ENCODE data around the gene MBNL1.

MBNL1 gene

GRCh38 chr3:152350139-152350538, 81.4 kb downstream of the MBNL1 start:
- in situ Hi-C loops (cut with MboI; ENCODE audit: low sequenced_read_pairs, unreplicated experiment) = no loop called here
- DNase-seq (ENCODE audit: low spot score) = no peak
- no peak for TF ChIP-seq CTCF (IDR thresholded peaks at IDR 0.05; ENCODE audit: borderline replicate concordance, control extremely low read depth, extremely low read depth, insufficient read depth, missing control alignments)

DNA sequence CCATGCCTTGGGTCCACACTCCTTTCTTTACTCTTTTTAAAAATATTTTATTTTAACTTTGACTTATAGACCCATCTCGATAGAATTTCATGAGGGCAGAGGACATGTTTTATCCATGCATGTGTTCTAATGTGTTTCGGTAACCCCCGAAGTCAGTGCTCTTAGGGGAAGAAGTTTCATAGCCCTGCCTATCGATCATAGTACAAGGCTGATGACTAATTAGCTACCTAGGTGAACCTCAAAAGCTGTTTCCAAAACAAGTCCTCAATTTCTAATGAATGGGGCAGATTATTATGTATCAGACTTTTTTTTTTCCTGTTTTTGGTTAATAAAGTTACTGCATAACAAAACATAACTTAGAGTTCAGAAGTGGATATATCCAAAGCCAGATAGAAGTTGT, 82.0 kb downstream of the MBNL1 start:
- in situ Hi-C loops (cut with MboI; ENCODE audit: low sequenced_read_pairs, unreplicated experiment) = no loop called here
- TF ChIP-seq CTCF (IDR thresholded peaks at IDR 0.05; ENCODE audit: borderline replicate concordance, control extremely low read depth, extremely low read depth, insufficient read depth, missing control alignments) = no peak
- no peak for DNase-seq (ENCODE audit: low spot score)

DNA sequence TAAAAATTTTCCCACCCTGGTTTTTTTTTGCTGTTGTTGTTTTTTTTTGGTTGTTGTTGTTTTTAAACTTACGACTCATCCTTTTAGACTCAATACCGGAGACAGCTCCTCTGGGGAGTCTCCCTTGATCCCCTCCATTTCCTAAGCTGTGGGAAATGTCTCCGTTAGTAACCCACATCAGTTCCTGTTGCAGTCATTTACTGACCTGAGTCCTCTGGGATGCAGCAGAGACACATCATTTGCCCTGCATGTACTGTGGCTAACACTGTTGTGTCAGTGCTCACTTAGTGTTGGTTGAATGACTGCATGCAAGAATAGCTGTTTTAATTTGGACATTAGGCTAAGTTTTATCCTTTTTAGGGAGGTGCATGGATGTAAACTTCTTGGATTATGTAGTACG, 83.8 kb downstream of the MBNL1 start:
- no peak for DNase-seq (ENCODE audit: low spot score)
- TF ChIP-seq CTCF (IDR thresholded peaks at IDR 0.05; ENCODE audit: borderline replicate concordance, control extremely low read depth, extremely low read depth, insufficient read depth, missing control alignments) = no peak
- in situ Hi-C loops (cut with MboI; ENCODE audit: low sequenced_read_pairs, unreplicated experiment) = no loop called here

GRCh38 chr3:152353578-152353977, 84.8 kb downstream of the MBNL1 start:
- DNase-seq (ENCODE audit: low spot score) = no peak
- in situ Hi-C loops (cut with MboI; ENCODE audit: low sequenced_read_pairs, unreplicated experiment) = no loop called here
- TF ChIP-seq CTCF (IDR thresholded peaks at IDR 0.05; ENCODE audit: borderline replicate concordance, control extremely low read depth, extremely low read depth, insufficient read depth, missing control alignments) = no peak

- DNase-seq (ENCODE audit: low spot score) = no peak
- no peak for TF ChIP-seq CTCF (IDR thresholded peaks at IDR 0.05; ENCODE audit: borderline replicate concordance, control extremely low read depth, extremely low read depth, insufficient read depth, missing control alignments)
- in situ Hi-C loops (cut with MboI; ENCODE audit: low sequenced_read_pairs, unreplicated experiment) = no loop called here
Measured at GRCh38 chr3:152355744-152356665, 87.3 kb downstream of the MBNL1 start.

DNA sequence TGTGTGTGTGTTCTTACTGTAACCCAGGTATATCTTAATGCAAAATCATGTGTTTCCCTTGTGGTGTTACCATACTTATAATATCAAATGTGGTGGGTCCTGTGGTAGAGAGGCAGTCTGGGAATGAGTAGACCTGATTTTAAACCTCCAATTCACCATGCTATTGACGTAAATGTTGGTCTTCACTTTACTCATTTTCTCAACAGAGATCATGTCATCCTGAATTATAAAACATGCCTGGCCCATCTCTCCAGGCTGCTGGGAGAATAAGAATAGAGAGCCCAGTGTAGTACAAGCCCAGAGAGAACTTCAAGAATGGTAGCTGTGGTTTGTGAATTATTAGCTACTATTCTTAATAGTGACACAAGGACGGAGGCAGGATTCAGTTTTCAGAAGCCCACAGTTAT, 88.1 kb downstream of the MBNL1 start:
- no peak for DNase-seq (ENCODE audit: low spot score)
- in situ Hi-C loops (cut with MboI; ENCODE audit: low sequenced_read_pairs, unreplicated experiment) = no loop called here
- TF ChIP-seq CTCF (IDR thresholded peaks at IDR 0.05; ENCODE audit: borderline replicate concordance, control extremely low read depth, extremely low read depth, insufficient read depth, missing control alignments) = no peak

All from GM13976 (cell line).